Lower lobe of right lung (tissue), 2 donors: Measurements from ENCODE around the gene PDE6G. TPM values are rescaled to one million over a fixed set of nuclear protein-coding genes. Genes with fewer than 3 reads are reported as not detected.
A peak's percentile ranks its signal among the peaks of the same experiment; 100 is the strongest.

Experiments
- ATAC-seq, 2 donors: fragments of 200-7000 bp; cut with Tn5 transposase; one replicate each; pipeline ENCODE4 v1.9.1; 2020 to 2022; ENCODE audit warnings: mild to moderate bottlenecking in 2 of 2, moderate library complexity in 2 of 2
- DNase-seq: peaks from one replicate; pipeline ENCODE4 v3.0.0-alpha.2; 2020
- H3K27ac ChIP-seq: fragments of 200-600 bp; one replicate; pipeline ENCODE4 v1.8.0; 2022
- H3K27me3 ChIP-seq: fragments of 200-600 bp; one replicate; pipeline ENCODE4 v1.8.0; 2022; ENCODE audit warnings: low read depth
- H3K36me3 ChIP-seq: fragments of 200-600 bp; one replicate; pipeline ENCODE4 v1.8.0; 2022; ENCODE audit warnings: mild to moderate bottlenecking
- H3K4me1 ChIP-seq: fragments of 200-600 bp; one replicate; pipeline ENCODE4 v1.8.0; 2022
- H3K4me3 ChIP-seq: fragments of 200-600 bp; one replicate; pipeline ENCODE4 v1.8.0; 2022; ENCODE audit warnings: mild to moderate bottlenecking
- H3K9me3 ChIP-seq: fragments of 200-600 bp; one replicate; pipeline ENCODE4 v1.8.0; 2022
- intact Hi-C: fragments of 100-400 bp; cut with DNase I; formaldehyde crosslinking; loops from one replicate; pipeline ENCODE4 v1.11.0; 2022
- total RNA-seq: library from RNA; stranded (reverse); fragmentation: NEBNext Ultra II Directional; extraction: Animal tissue kit (Norgen Biotek cat#: 25700); gene quantifications from one replicate; pipeline ENCODE4 v1.2.1, GENCODE V29; 2021
- TF ChIP-seq, protein P1 (sequence below): fragments of 200-600 bp; IDR thresholded peaks from one replicate; pipeline ENCODE4 v1.8.0; 2022; ENCODE audit warnings: antibody characterized with exemption, mild to moderate bottlenecking
- donor health status: DM: no; HTN: yes; CAD: no; lungs with severe emphysema.

PDE6G gene
- total RNA-seq, 1 donor from 2014 or later: 2.0 TPM

DNA sequence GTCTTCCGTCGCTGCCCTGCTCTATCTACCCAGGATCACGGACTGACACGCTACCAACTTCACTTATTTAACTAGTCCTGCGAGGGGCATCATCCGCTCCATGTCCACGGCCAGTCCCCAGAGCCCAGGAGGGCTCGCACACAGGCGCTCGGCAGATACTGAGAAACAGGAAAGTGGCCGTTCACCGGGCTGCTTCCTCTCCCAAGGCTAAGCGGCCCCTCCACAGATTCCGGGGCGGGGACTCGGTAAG is 9.7 kb upstream of the PDE6G start:
- Histone ChIP-seq H3K4me3 (peak overlapping the region; percentile 100), H3K9me3 (no peaks in the 10 kb centered on the region), H3K36me3 (peaks cover 29% of the 10 kb centered on the region), H3K27me3 (no peaks in the 10 kb centered on the region), H3K27ac (peak overlapping the region; percentile 93), H3K4me1 (peaks cover 31% of the 10 kb centered on the region)
- no peak for DNase-seq
- TF ChIP-seq, protein P1, sequence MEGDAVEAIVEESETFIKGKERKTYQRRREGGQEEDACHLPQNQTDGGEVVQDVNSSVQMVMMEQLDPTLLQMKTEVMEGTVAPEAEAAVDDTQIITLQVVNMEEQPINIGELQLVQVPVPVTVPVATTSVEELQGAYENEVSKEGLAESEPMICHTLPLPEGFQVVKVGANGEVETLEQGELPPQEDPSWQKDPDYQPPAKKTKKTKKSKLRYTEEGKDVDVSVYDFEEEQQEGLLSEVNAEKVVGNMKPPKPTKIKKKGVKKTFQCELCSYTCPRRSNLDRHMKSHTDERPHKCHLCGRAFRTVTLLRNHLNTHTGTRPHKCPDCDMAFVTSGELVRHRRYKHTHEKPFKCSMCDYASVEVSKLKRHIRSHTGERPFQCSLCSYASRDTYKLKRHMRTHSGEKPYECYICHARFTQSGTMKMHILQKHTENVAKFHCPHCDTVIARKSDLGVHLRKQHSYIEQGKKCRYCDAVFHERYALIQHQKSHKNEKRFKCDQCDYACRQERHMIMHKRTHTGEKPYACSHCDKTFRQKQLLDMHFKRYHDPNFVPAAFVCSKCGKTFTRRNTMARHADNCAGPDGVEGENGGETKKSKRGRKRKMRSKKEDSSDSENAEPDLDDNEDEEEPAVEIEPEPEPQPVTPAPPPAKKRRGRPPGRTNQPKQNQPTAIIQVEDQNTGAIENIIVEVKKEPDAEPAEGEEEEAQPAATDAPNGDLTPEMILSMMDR: no peak
- ATAC-seq: no peak
- intact Hi-C loops: no loop called here

DNA sequence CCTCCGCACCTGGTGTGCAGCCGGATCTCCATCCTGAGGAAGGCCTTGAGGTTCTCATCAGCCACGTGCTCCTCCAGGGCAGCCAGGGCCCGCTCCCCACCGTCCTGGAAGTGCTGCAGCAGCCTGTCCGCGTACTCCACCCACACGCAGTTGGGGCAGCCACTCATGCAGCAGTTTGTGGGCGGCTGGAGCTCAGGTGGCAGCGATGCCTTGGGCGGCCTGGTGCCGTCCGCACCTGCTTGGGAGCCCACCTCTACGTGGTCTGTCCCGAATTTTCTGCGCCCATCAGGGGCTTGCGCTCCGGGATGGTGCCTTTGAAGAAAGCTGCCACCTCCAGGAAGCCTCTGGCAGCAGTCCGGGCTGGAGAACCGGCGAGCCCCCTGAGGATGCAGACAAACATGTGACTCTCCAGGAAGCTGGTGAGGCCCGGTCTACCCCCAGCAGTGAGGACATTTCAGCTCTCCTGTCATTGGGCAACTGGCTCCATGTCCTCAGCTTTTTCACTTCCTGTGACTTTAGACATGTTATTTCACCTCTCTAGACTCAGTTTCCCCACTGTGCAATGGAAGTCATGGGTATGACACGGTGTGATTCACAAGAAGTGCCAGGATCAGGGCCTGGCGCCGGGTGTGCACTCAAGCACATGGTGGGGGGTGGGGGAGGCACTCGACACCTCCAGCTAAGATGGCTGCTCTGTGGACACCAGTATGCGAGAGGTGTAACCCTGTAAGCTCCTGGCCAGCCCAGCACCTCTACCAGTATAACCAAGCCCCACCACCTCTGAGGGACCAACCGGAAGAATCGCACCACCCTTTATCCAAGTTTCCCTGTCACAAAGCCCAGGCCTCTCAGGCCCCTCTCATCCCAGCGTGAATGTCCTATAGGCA is 9.1 kb upstream of the PDE6G start:
- DNase-seq (peak; percentile 62), ATAC-seq (peak; percentile 52 to 64)
- Histone ChIP-seq H3K4me3 (peak overlapping the region; percentile 100), H3K27ac (peak overlapping the region; percentile 93), H3K27me3 (no peaks in the 10 kb centered on the region), H3K9me3 (no peaks in the 10 kb centered on the region), H3K4me1 (peaks cover 31% of the 10 kb centered on the region), H3K36me3 (peaks cover 23% of the 10 kb centered on the region)
- TF ChIP-seq, protein P1: no peak
- intact Hi-C loops: no loop called here

DNA sequence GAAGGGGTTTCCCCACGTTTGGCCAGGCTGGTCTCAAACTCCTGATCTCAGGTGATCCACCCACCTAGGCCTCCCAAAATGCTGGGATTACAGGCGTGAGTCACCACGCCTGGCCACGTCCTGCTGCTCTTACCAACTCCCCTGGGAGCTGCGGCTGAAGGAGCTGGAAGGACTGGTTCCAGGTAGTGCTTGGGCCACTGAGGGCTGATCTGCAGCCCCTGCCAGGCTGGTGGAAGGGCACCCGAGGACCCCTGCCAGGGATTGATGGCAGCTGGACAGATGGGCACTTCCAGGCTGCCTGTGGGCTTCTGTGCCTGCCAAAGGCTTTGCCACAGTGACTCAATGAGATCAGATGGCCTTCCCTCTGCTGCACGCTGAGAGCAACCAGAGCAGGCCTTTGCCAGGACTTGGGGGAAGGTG is 7.7 kb upstream of the PDE6G start:
- Histone ChIP-seq H3K9me3 (no peaks in the 10 kb centered on the region), H3K27ac (no peak overlapping the region), H3K4me3 (no peak overlapping the region), H3K4me1 (peaks cover 31% of the 10 kb centered on the region), H3K27me3 (no peaks in the 10 kb centered on the region), H3K36me3 (peaks cover 11% of the 10 kb centered on the region)
- intact Hi-C loops: no loop called here
- DNase-seq (no peak), ATAC-seq (no peak)
- TF ChIP-seq, protein P1: no peak

DNA sequence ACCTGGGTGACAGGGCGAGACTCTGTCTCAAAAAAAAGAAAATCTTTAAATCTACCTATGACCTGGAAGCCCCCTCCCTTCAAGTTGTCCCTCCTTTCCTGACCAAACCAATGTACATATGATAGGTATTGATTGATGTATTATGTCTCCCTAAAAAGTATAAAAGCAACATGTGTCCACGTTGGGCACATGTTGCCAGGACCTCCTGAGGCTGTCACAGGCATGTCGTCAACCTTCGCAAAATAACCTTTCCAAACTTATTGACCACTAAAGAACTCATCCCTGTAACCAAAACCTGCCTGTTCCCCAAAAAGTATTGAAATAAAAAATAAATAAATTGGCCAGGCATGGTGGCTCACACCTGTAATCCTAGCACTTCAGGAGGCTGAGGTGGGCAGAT is 5.7 kb upstream of the PDE6G start:
- TF ChIP-seq, protein P1: no peak
- no peaks in the 10 kb centered on the region for H3K27me3 ChIP-seq
- intact Hi-C loops: no loop called here
- peaks cover 11% of the 10 kb centered on the region for H3K36me3 ChIP-seq
- peaks cover 17% of the 10 kb centered on the region for H3K4me1 ChIP-seq
- H3K9me3 ChIP-seq: no peaks in the 10 kb centered on the region
- DNase-seq (no peak), ATAC-seq (no peak)
- no peak overlapping the region for H3K4me3 ChIP-seq
- no peak overlapping the region for H3K27ac ChIP-seq

DNA sequence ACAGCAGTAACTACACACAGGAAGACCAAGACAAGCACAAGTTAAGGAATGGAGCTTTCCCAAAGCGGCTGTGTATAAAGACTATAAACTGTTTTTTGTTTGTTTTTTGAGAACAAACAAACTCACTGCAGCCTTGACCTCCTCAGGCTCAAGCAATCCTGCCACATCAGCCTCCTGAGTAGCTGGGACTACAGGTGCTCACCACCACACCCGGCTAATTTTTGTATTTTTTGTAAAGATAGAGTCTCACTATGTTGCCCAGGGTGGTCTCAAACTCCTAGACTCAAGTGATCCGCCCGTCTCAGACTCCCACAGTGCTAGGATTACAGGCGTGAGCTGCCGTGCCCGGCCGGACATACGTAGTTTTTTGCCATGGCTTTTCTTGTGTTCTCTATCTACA is 4.1 kb upstream of the PDE6G start:
- no peak overlapping the region for H3K27ac ChIP-seq
- intact Hi-C loops: no loop called here

More for the DNA sequence above, 4.1 kb upstream of the PDE6G start:
- DNase-seq (no peak), ATAC-seq (no peak)
- no peaks in the 10 kb centered on the region for H3K9me3 ChIP-seq
- TF ChIP-seq, protein P1: no peak
- H3K27me3 ChIP-seq: no peaks in the 10 kb centered on the region
- no peak overlapping the region for H3K4me3 ChIP-seq
- H3K36me3 ChIP-seq: peaks cover 11% of the 10 kb centered on the region
- H3K4me1 ChIP-seq: peaks cover 10% of the 10 kb centered on the region
